ENCODE results near the gene WSB1. TPM values are rescaled to one million over a fixed set of nuclear protein-coding genes. Genes with fewer than 3 reads are reported as not detected.
A peak's percentile ranks its signal among the peaks of the same experiment; 100 is the strongest.

Gene WSB1
- total and polyA plus RNA-seq, 4 donors, result 26.6 to 86.2 (median 45.8) TPM

DNA sequence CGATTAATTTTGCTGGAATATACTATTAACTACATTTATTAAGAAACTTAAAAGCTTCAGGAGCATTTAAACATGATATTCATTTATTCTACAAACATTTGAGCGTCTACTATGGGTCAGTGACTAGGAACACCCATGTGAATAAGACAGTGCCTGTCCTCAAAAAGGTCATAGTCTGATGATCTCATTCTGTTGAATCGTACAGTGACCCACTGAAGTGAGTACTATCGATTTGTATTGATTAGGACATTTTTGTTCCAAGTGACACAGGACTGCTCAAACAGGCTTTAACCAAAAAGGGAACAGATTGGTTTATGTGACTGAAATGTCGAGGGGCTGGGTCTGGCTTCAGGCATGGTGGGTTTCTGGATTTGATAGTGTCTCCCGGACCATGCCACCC is 68.6 kb downstream of the WSB1 start:
- Histone ChIP-seq H3K4me1 (ENCODE audit: control insufficient read depth in 4 of 4, insufficient read depth in 4 of 4, low read length in 3 of 4) (peaks cover 0 to 9% (median 5%) of the 10 kb centered on the region in 4 donors), H3K9ac (ENCODE audit: low read depth in 1 of 2, low read length in 2 of 2) (no peak overlapping the region), H3K4me3 (ENCODE audit: low read depth in 1 of 3, low read length in 3 of 3) (no peak overlapping the region), H3K27ac (ENCODE audit: low read depth in 1 of 2, low read length in 2 of 2) (peak overlapping the region in 1 of 2 donors; percentile 12), H3K27me3 (ENCODE audit: control insufficient read depth in 4 of 4, insufficient read depth in 4 of 4, low read length in 3 of 4) (no peaks in the 10 kb centered on the region), H3K36me3 (ENCODE audit: control insufficient read depth in 4 of 4, insufficient read depth in 3 of 4, low read depth in 1 of 4, low read length in 3 of 4) (no peaks in the 10 kb centered on the region), H3K9me3 (ENCODE audit: control insufficient read depth in 4 of 4, low read length in 3 of 4) (no peaks in the 10 kb centered on the region)
- WGBS, result 49% methylated on average over 6 of the region's 6 CpGs
- TF ChIP-seq, protein P1, sequence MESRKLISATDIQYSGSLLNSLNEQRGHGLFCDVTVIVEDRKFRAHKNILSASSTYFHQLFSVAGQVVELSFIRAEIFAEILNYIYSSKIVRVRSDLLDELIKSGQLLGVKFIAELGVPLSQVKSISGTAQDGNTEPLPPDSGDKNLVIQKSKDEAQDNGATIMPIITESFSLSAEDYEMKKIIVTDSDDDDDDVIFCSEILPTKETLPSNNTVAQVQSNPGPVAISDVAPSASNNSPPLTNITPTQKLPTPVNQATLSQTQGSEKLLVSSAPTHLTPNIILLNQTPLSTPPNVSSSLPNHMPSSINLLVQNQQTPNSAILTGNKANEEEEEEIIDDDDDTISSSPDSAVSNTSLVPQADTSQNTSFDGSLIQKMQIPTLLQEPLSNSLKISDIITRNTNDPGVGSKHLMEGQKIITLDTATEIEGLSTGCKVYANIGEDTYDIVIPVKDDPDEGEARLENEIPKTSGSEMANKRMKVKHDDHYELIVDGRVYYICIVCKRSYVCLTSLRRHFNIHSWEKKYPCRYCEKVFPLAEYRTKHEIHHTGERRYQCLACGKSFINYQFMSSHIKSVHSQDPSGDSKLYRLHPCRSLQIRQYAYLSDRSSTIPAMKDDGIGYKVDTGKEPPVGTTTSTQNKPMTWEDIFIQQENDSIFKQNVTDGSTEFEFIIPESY (IDR thresholded peaks at IDR 0.05), result no peak
- TF ChIP-seq HNF4A (conservative IDR thresholded peaks at IDR 0.05), result peak; percentile 18 to 56
- TF ChIP-seq GABPA (IDR thresholded peaks at IDR 0.05 in 1 of 2, conservative IDR thresholded peaks at IDR 0.05 in 1 of 2), result no peak
- TF ChIP-seq JUND (IDR thresholded peaks at IDR 0.05), result peak; percentile 18 to 74
- TF ChIP-seq NR2F2 (IDR thresholded peaks at IDR 0.05), result no peak
- no peak for TF ChIP-seq FOXA2 (IDR thresholded peaks at IDR 0.05)
- no peak for TF ChIP-seq FOXA1 (IDR thresholded peaks at IDR 0.05)
- peak; percentile 29 to 73 for TF ChIP-seq RXRA (IDR thresholded peaks at IDR 0.05)
- peak; percentile 13 for TF ChIP-seq HNF4G (IDR thresholded peaks at IDR 0.05)
- TF ChIP-seq, protein P2, sequence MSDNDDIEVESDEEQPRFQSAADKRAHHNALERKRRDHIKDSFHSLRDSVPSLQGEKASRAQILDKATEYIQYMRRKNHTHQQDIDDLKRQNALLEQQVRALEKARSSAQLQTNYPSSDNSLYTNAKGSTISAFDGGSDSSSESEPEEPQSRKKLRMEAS (IDR thresholded peaks at IDR 0.05), result no peak
- no peak for TF ChIP-seq TAF1 (conservative IDR thresholded peaks at IDR 0.05)
- no peak for TF ChIP-seq RAD21 (IDR thresholded peaks at IDR 0.05)
- TF ChIP-seq EGR1 (IDR thresholded peaks at IDR 0.05; ENCODE audit: low read depth in 2 of 2), result no peak
- TF ChIP-seq, protein P3, sequence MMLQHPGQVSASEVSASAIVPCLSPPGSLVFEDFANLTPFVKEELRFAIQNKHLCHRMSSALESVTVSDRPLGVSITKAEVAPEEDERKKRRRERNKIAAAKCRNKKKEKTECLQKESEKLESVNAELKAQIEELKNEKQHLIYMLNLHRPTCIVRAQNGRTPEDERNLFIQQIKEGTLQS (IDR thresholded peaks at IDR 0.05), result peak; percentile 71
- TF ChIP-seq SP1 (IDR thresholded peaks at IDR 0.05), result peak; percentile 43
- no peak for DNase-seq (ENCODE audit: low spot score)

DNA sequence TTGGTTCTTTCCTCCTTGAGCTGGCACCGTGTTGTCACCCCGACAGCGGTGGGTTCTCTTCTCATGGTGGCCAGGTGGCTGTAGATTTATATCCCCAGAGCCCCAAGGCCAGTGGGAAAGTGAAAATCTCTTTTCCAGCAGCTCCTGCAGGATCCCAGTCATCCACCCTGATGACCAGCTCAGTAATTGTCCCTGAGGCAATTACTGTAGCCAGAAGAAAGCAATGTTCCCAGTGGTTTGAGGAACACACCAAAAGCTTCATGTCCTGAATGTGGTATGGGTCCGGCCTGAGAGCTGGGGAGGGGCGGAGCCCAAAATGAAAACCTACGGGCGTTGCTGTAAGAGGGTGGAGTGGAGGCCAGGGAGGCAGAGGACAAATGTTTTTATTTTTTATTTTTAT is 69.0 kb downstream of the WSB1 start:
- H3K9ac ChIP-seq (ENCODE audit: low read depth in 1 of 2, low read length in 2 of 2), result no peak overlapping the region
- no peak for TF ChIP-seq YY1 (IDR thresholded peaks at IDR 0.05)
- peak; percentile 1 for TF ChIP-seq HNF4G (IDR thresholded peaks at IDR 0.05)
- H3K36me3 ChIP-seq (ENCODE audit: control insufficient read depth in 4 of 4, insufficient read depth in 3 of 4, low read depth in 1 of 4, low read length in 3 of 4), result no peaks in the 10 kb centered on the region
- WGBS, result 73% methylated on average over 7 of the region's 7 CpGs
- H3K4me3 ChIP-seq (ENCODE audit: low read depth in 1 of 3, low read length in 3 of 3), result no peak overlapping the region
- no peak for DNase-seq (ENCODE audit: low spot score)
- peaks cover 0 to 9% (median 5%) of the 10 kb centered on the region in 4 donors for H3K4me1 ChIP-seq (ENCODE audit: control insufficient read depth in 4 of 4, insufficient read depth in 4 of 4, low read length in 3 of 4)
- no peaks in the 10 kb centered on the region for H3K9me3 ChIP-seq (ENCODE audit: control insufficient read depth in 4 of 4, low read length in 3 of 4)
- no peaks in the 10 kb centered on the region for H3K27me3 ChIP-seq (ENCODE audit: control insufficient read depth in 4 of 4, insufficient read depth in 4 of 4, low read length in 3 of 4)
- peak overlapping the region in 1 of 2 donors; percentile 12 for H3K27ac ChIP-seq (ENCODE audit: low read depth in 1 of 2, low read length in 2 of 2)

DNA sequence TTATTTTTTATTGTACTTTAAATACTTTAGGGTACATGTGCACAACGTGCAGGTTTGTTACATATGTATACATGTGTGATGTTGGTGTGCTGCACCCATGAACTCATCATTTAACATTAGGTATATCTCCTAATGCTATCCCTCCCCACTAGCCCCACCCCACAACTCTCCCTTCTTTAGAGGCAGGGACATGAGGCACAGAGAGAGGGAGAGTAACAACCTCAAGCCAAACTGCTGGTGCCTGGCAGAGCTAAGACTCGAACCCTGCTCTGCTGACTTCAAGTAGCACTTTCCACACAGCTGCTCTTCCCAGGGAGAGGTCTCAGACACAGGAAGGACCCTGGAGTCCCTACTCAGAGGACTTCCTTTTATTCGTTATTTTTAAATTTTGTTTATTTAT is 69.4 kb downstream of the WSB1 start:
- Histone ChIP-seq H3K4me1 (ENCODE audit: control insufficient read depth in 4 of 4, insufficient read depth in 4 of 4, low read length in 3 of 4) (peaks cover 0 to 9% (median 5%) of the 10 kb centered on the region in 4 donors), H3K9me3 (ENCODE audit: control insufficient read depth in 4 of 4, low read length in 3 of 4) (no peaks in the 10 kb centered on the region), H3K9ac (ENCODE audit: low read depth in 1 of 2, low read length in 2 of 2) (no peak overlapping the region), H3K4me3 (ENCODE audit: low read depth in 1 of 3, low read length in 3 of 3) (no peak overlapping the region), H3K27ac (ENCODE audit: low read depth in 1 of 2, low read length in 2 of 2) (no peak overlapping the region), H3K27me3 (ENCODE audit: control insufficient read depth in 4 of 4, insufficient read depth in 4 of 4, low read length in 3 of 4) (no peaks in the 10 kb centered on the region), H3K36me3 (ENCODE audit: control insufficient read depth in 4 of 4, insufficient read depth in 3 of 4, low read depth in 1 of 4, low read length in 3 of 4) (no peaks in the 10 kb centered on the region)
- TF ChIP-seq, protein P3 (IDR thresholded peaks at IDR 0.05), result no peak
- TF ChIP-seq, protein P4, sequence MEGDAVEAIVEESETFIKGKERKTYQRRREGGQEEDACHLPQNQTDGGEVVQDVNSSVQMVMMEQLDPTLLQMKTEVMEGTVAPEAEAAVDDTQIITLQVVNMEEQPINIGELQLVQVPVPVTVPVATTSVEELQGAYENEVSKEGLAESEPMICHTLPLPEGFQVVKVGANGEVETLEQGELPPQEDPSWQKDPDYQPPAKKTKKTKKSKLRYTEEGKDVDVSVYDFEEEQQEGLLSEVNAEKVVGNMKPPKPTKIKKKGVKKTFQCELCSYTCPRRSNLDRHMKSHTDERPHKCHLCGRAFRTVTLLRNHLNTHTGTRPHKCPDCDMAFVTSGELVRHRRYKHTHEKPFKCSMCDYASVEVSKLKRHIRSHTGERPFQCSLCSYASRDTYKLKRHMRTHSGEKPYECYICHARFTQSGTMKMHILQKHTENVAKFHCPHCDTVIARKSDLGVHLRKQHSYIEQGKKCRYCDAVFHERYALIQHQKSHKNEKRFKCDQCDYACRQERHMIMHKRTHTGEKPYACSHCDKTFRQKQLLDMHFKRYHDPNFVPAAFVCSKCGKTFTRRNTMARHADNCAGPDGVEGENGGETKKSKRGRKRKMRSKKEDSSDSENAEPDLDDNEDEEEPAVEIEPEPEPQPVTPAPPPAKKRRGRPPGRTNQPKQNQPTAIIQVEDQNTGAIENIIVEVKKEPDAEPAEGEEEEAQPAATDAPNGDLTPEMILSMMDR (IDR thresholded peaks at IDR 0.05; ENCODE audit: low read depth, low read length, missing input control), result no peak
- TF ChIP-seq GABPA (IDR thresholded peaks at IDR 0.05 in 1 of 2, conservative IDR thresholded peaks at IDR 0.05 in 1 of 2) (no peak), JUND (IDR thresholded peaks at IDR 0.05) (no peak), HNF4A (conservative IDR thresholded peaks at IDR 0.05) (no peak)
- WGBS, result 55% methylated on average over 3 of the region's 3 CpGs
- DNase-seq (ENCODE audit: low spot score), result no peak

Data from liver (tissue), 9 donors.